HCT116 (cell line): ENCODE data around the gene SUGCT.

Experiments
- EZH2 ChIP-seq: fragments of 200-600 bp; sonication (generic); IDR thresholded peaks from 2 replicates; pipeline ENCODE4 v1.6.1; 2017; ENCODE audit warnings: antibody characterized with exemption, mixed run types
- POLR2A ChIP-seq: IDR thresholded peaks from 2 replicates; pipeline ENCODE4 v1.7.0; 2011; ENCODE audit warnings: borderline replicate concordance; ENCODE audit not compliant: insufficient read depth, insufficient read length; ENCODE audit errors: extremely low read depth
- ZNF274 ChIP-seq: fragments of 200-500 bp; sonication (Bioruptor generic); IDR thresholded peaks from 2 replicates; pipeline ENCODE4 v1.6.1; 2014; ENCODE audit warnings: mild to moderate bottlenecking, low read depth, low read length, inconsistent platforms
- TF ChIP-seq, protein P1 (sequence below), 3 experiments: fragments of 200-600 bp in 1 of 3; sonication (generic) in 1 of 3; IDR thresholded peaks in 2 of 3; conservative IDR thresholded peaks in 1 of 3; 2 replicates each; pipeline ENCODE4 v1.5.1; 2012 to 2017; ENCODE audit warnings: low read depth in 2 of 3, low read length in 2 of 3, antibody characterized with exemption in 1 of 3, borderline replicate concordance in 1 of 3, control low read depth in 1 of 3, mild to moderate bottlenecking in 1 of 3, mixed read lengths in 1 of 3, mixed run types in 1 of 3, moderate library complexity in 1 of 3; ENCODE audit not compliant: insufficient read depth in 1 of 3
- TF ChIP-seq, protein P2 (sequence below): IDR thresholded peaks from 2 replicates; pipeline ENCODE4 v1.6.1; 2012
- TF ChIP-seq, protein P3 (sequence below): IDR thresholded peaks from 2 replicates; pipeline ENCODE4 v1.6.1; 2011; ENCODE audit warnings: mild to moderate bottlenecking, low read length, moderate library complexity; ENCODE audit not compliant: insufficient replicate concordance; ENCODE audit errors: extremely low read depth

DNA sequence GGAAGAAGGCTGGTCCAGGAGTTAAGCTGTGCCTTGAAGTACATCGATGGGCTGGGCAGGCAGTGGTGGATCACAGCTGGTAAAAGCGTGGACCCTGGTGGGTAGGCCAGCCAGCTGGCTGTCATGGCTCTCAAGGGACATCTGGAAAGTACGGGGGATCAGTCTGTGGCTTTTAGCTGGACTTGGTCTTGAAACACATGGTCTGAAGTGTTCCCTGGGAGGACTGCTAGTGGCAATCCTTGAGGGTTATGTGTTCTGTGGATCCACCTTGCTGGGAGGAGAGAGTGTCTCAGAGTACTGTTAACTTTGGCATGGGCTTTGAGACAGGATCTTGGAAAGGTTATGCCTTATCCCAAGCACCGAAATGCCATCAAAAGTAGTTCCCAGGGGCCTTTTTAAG lies 754.3 kb downstream of the SUGCT start:
- TF ChIP-seq, protein P1, sequence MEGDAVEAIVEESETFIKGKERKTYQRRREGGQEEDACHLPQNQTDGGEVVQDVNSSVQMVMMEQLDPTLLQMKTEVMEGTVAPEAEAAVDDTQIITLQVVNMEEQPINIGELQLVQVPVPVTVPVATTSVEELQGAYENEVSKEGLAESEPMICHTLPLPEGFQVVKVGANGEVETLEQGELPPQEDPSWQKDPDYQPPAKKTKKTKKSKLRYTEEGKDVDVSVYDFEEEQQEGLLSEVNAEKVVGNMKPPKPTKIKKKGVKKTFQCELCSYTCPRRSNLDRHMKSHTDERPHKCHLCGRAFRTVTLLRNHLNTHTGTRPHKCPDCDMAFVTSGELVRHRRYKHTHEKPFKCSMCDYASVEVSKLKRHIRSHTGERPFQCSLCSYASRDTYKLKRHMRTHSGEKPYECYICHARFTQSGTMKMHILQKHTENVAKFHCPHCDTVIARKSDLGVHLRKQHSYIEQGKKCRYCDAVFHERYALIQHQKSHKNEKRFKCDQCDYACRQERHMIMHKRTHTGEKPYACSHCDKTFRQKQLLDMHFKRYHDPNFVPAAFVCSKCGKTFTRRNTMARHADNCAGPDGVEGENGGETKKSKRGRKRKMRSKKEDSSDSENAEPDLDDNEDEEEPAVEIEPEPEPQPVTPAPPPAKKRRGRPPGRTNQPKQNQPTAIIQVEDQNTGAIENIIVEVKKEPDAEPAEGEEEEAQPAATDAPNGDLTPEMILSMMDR (IDR thresholded peaks at IDR 0.05 in 2 of 3, conservative IDR thresholded peaks at IDR 0.05 in 1 of 3; ENCODE audit: borderline replicate concordance in 1 of 3, insufficient read depth in 1 of 3, low read depth in 2 of 3, low read length in 2 of 3) = no peak
- TF ChIP-seq EZH2 = no peak
- TF ChIP-seq, protein P2, sequence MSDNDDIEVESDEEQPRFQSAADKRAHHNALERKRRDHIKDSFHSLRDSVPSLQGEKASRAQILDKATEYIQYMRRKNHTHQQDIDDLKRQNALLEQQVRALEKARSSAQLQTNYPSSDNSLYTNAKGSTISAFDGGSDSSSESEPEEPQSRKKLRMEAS = no peak
- TF ChIP-seq, protein P3, sequence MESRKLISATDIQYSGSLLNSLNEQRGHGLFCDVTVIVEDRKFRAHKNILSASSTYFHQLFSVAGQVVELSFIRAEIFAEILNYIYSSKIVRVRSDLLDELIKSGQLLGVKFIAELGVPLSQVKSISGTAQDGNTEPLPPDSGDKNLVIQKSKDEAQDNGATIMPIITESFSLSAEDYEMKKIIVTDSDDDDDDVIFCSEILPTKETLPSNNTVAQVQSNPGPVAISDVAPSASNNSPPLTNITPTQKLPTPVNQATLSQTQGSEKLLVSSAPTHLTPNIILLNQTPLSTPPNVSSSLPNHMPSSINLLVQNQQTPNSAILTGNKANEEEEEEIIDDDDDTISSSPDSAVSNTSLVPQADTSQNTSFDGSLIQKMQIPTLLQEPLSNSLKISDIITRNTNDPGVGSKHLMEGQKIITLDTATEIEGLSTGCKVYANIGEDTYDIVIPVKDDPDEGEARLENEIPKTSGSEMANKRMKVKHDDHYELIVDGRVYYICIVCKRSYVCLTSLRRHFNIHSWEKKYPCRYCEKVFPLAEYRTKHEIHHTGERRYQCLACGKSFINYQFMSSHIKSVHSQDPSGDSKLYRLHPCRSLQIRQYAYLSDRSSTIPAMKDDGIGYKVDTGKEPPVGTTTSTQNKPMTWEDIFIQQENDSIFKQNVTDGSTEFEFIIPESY = no peak
- TF ChIP-seq POLR2A = no peak
- TF ChIP-seq ZNF274 = no peak
